ENCODE data around the gene DOCK6. TPM values are rescaled to one million over a fixed set of nuclear protein-coding genes. Genes with fewer than 3 reads are reported as not detected.
"Not testable (repeated sequence)": the region's sequence is repeated elsewhere in the genome, so short reads cannot be mapped to it uniquely, and the experiment has no call there.

DOCK6 gene
- total RNA-seq, 1 donor from 2014 or later = 43.6 TPM

GRCh38 chr19:11187441-11187840 lies 74.9 kb downstream of the DOCK6 start:
- H3K4me3 Mint-ChIP-seq = no peak overlapping the region
- no peaks in the 10 kb centered on the region for H3K4me1 Mint-ChIP-seq (ENCODE audit: unreplicated experiment)
- H3K36me3 Mint-ChIP-seq = peaks cover 10% of the 10 kb centered on the region

DNA sequence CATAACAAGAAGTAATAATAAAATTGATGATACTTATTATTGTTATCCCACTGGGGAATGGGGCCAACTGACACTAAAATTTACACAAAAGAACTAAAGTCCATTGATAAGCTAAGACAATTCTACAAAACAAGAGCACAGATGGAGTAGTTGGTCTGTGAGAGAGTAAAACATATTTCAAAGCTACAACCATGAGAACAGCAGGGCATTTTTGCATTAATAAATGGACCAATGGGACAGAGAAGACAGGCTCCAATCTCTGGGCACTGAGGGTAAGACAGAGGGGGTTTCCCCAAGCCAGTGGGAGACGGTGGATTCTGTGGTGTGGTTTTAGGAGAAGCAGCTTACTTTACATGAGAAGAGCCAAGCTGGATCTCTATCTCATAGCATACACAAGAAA lies 79.3 kb downstream of the DOCK6 start:
- Mint-ChIP-seq H3K27me3 (no peaks in the 10 kb centered on the region), H3K27ac (no peak overlapping the region)

More at GRCh38 chr19:11187441-11187840, 74.9 kb downstream of the DOCK6 start:
- no peaks in the 10 kb centered on the region for H3K27me3 Mint-ChIP-seq
- TF ChIP-seq, protein P1, sequence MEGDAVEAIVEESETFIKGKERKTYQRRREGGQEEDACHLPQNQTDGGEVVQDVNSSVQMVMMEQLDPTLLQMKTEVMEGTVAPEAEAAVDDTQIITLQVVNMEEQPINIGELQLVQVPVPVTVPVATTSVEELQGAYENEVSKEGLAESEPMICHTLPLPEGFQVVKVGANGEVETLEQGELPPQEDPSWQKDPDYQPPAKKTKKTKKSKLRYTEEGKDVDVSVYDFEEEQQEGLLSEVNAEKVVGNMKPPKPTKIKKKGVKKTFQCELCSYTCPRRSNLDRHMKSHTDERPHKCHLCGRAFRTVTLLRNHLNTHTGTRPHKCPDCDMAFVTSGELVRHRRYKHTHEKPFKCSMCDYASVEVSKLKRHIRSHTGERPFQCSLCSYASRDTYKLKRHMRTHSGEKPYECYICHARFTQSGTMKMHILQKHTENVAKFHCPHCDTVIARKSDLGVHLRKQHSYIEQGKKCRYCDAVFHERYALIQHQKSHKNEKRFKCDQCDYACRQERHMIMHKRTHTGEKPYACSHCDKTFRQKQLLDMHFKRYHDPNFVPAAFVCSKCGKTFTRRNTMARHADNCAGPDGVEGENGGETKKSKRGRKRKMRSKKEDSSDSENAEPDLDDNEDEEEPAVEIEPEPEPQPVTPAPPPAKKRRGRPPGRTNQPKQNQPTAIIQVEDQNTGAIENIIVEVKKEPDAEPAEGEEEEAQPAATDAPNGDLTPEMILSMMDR (conservative IDR thresholded peaks at IDR 0.05) = no peak
- no peak for DNase-seq (ENCODE audit: extremely low spot score, unreplicated experiment)
- H3K27ac Mint-ChIP-seq = no peak overlapping the region
- peaks cover 5% of the 10 kb centered on the region for H3K9me3 Mint-ChIP-seq

GRCh38 chr19:11181488-11181887 lies 80.8 kb downstream of the DOCK6 start:
- TF ChIP-seq, protein P1 (conservative IDR thresholded peaks at IDR 0.05) = no peak
- Mint-ChIP-seq H3K9me3 (peaks cover 5% of the 10 kb centered on the region), H3K4me3 (no peak overlapping the region), H3K36me3 (peaks cover 15% of the 10 kb centered on the region), H3K4me1 (ENCODE audit: unreplicated experiment) (no peaks in the 10 kb centered on the region), H3K27ac (no peak overlapping the region), H3K27me3 (no peaks in the 10 kb centered on the region)
- no peak for DNase-seq (ENCODE audit: extremely low spot score, unreplicated experiment)

More for the DNA sequence above, 79.3 kb downstream of the DOCK6 start:
- Mint-ChIP-seq H3K4me1 (ENCODE audit: unreplicated experiment) (no peaks in the 10 kb centered on the region), H3K9me3 (peaks cover 5% of the 10 kb centered on the region), H3K36me3 (peaks cover 15% of the 10 kb centered on the region), H3K4me3 (no peak overlapping the region)
- no peak for DNase-seq (ENCODE audit: extremely low spot score, unreplicated experiment)
- TF ChIP-seq, protein P1 (conservative IDR thresholded peaks at IDR 0.05) = no peak

GRCh38 chr19:11180975-11181374 lies 81.3 kb downstream of the DOCK6 start:
- DNase-seq (ENCODE audit: extremely low spot score, unreplicated experiment); H3K27me3 Mint-ChIP-seq; H3K4me3 Mint-ChIP-seq; H3K9me3 Mint-ChIP-seq; H3K27ac Mint-ChIP-seq; H3K4me1 Mint-ChIP-seq (ENCODE audit: unreplicated experiment): not testable (repeated sequence)
- H3K36me3 Mint-ChIP-seq = peaks cover 15% of the 10 kb centered on the region

DNA sequence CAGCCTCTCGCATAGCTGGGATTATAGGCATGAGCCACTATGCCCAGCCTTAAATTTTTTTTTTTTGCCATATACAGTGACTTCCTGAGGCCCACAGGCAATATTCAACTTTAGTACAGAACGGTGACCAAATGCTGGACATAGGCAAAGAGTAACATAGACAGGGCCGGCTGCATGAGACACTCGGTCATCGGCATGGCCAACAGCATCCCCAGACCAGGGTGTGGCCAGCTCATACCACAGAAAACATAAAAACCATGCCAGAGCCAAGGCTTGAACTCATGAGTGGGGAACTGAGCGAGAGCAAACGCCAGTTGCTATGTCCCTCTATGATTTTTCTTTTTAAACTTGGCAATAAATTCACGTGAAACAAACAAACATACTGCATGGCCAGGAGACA lies 82.0 kb downstream of the DOCK6 start:
- TF ChIP-seq, protein P1 (conservative IDR thresholded peaks at IDR 0.05) = no peak
- DNase-seq (ENCODE audit: extremely low spot score, unreplicated experiment) = no peak
- Mint-ChIP-seq H3K27ac (no peak overlapping the region), H3K4me1 (ENCODE audit: unreplicated experiment) (no peaks in the 10 kb centered on the region), H3K4me3 (no peak overlapping the region), H3K27me3 (no peaks in the 10 kb centered on the region), H3K9me3 (peaks cover 5% of the 10 kb centered on the region), H3K36me3 (peaks cover 15% of the 10 kb centered on the region)

DNA sequence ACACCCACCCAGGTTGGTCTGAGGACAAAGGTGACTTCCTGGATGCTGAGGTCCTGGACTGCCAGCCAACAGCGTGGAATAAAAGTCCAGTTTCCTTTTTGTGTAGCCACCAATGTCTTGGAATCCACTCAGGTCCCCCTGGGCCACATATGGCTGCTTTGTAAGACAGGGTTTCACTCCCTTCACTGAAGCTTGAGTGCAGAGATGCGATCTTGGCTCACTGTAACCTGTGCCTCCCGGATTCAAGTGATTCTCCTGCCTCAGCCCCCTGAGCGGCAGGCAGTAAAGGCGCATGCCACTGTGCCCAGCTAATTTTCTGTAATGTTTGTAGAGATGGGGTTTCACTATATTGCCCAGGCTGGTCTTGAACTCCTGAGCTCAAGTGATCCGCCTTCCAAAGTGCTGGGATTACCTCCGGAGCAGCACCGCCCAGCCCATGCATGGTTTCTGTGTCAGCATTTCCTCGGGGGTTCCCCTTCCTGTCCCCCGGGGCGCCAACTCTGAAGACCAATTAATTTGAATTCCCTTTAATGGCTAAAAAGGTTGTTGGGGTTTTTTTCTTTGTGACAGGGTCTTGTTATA lies 82.5 kb downstream of the DOCK6 start:
- Mint-ChIP-seq H3K9me3 (peaks cover 5% of the 10 kb centered on the region), H3K27me3 (no peaks in the 10 kb centered on the region), H3K4me1 (ENCODE audit: unreplicated experiment) (no peaks in the 10 kb centered on the region), H3K27ac (no peak overlapping the region), H3K36me3 (peaks cover 15% of the 10 kb centered on the region), H3K4me3 (no peak overlapping the region)
- DNase-seq (ENCODE audit: extremely low spot score, unreplicated experiment) = no peak
- TF ChIP-seq, protein P1 (conservative IDR thresholded peaks at IDR 0.05) = no peak

DNA sequence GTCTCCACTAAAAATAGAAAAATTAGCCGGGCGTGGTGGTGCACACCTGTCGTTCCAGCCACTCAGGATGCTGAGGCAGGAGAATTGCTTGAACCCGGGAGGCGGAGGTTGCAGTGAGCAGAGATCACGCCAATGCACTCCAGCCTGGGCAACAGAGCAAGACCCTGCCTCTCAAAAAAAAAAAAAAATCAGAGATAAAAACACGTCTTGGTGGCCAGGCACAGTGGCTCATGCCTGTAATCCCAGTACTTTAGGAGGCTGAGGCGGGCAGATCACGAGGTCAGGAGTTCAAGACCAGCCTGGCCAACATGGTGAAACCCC lies 83.2 kb downstream of the DOCK6 start:
- H3K9me3 Mint-ChIP-seq; H3K4me1 Mint-ChIP-seq (ENCODE audit: unreplicated experiment); H3K27me3 Mint-ChIP-seq; H3K27ac Mint-ChIP-seq; H3K4me3 Mint-ChIP-seq; DNase-seq (ENCODE audit: extremely low spot score, unreplicated experiment): not testable (repeated sequence)
- peaks cover 15% of the 10 kb centered on the region for H3K36me3 Mint-ChIP-seq

Measured in type B pancreatic cell (in vitro differentiated cells).